T-helper 17 cell (primary cell): ENCODE measurements around the gene POLD2. TPM values are rescaled to one million over a fixed set of nuclear protein-coding genes. Genes with fewer than 3 reads are reported as not detected.
"Not testable (repeated sequence)": the region's sequence is repeated elsewhere in the genome, so short reads cannot be mapped to it uniquely, and the experiment has no call there.

Experiments
- ATAC-seq: fragments of 150-1000 bp; cut with Tn5 transposase; 2 replicates; pipeline ENCODE4 v1.10.0; 2021; ENCODE audit warnings: mild to moderate bottlenecking, moderate library complexity
- DNase-seq, 3 donors: peaks; one replicate each; pipeline versions ENCODE4 v3.0.0 to v3.0.0-alpha.2; 2020 to 2021
- H3K9me3 ChIP-seq: one replicate; pipeline ENCODE4 v1.7.0; 2013; ENCODE audit warnings: low read length, mild to moderate bottlenecking; ENCODE audit not compliant: control insufficient read depth, poor library complexity, severe bottlenecking
- H3K27ac Mint-ChIP-seq: one replicate; pipeline ENCODE4 v1.8.0; 2022; ENCODE audit warnings: mild to moderate bottlenecking, moderate library complexity, mixed read lengths
- H3K27me3 Mint-ChIP-seq: one replicate; pipeline ENCODE4 v1.8.0; 2022; ENCODE audit warnings: mixed read lengths
- H3K36me3 Mint-ChIP-seq: one replicate; pipeline ENCODE4 v1.8.0; 2022; ENCODE audit warnings: low read depth, mixed read lengths
- H3K4me1 Mint-ChIP-seq: one replicate; pipeline ENCODE4 v1.8.0; 2022; ENCODE audit warnings: mild to moderate bottlenecking, mixed read lengths
- H3K4me3 Mint-ChIP-seq: one replicate; pipeline ENCODE4 v1.8.0; 2022; ENCODE audit warnings: mild to moderate bottlenecking, moderate library complexity, mixed read lengths
- total RNA-seq, 4 donors: library from RNA in 2 of 4; stranded (reverse) in 2 of 4; gene quantifications; one replicate each; pipeline ENCODE4 v1.2.3 and lab custom pipeline; 2022 to 2026

The POLD2 gene
- total RNA-seq, 2 donors from 2014 or later, result 46.3 to 53.3 TPM

DNA sequence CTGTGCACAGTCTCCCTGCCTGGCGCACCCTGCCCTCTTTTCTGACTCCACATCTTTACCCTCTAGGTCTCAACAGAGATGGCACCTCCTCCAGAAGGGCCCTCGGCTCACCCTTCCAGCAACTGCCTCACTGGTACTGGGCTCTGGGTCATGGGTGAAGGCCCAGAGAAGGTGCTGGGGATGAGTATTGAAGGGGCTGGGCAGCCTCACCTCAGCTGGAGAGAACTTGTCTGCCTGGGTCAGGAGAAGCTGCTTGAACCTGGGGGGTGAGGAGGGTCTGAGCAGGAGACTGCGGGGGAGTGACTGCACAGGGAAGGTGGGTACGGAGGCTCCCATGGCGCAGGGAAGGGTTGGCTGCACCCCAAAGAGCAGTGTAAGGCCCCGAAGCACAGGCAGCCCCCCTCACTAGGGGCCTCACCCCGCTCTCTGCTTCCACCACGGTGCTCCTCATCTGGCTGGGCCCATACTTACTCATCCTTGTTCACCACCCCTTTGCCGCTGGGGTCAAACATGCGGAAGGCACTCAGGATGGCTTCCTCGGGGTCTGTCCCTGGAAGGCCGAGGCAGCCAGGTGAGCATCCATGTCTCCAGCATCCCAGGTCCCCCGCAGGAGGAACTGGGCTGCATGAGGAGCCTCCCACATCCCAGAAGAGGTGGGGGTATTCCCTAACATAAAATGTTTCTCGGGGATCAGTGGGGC, 16.1 kb upstream of the POLD2 start:
- no peak for DNase-seq

DNA sequence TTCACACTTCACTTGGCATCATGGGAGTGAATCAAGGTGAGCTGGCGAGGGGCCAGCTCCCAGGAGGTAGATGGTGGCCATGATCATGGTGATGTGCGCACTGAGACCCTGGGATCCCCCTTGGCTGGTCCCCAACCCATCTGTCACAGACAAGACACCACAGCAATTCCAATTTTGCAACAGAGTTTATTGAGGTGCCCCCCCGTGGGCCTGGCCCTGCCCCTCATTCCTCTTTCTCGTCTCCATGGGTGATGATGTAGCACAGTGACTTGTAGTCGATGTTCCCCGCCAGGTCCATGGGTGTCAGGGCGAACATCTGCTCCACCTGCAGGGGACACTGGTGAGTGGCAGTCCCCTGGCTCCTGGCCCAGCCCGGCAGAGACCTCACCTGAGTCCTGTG, 15.3 kb upstream of the POLD2 start:
- Mint-ChIP-seq H3K36me3 (no peaks in the 10 kb centered on the region), H3K4me1 (no peaks in the 10 kb centered on the region), H3K4me3 (no peak overlapping the region), H3K27ac (no peak overlapping the region), H3K27me3 (peaks cover 16% of the 10 kb centered on the region)
- H3K9me3 ChIP-seq, result no peaks in the 10 kb centered on the region
- DNase-seq, result no peak
- ATAC-seq, result no peak

More for the DNA sequence above, 16.1 kb upstream of the POLD2 start:
- Mint-ChIP-seq H3K4me1 (no peaks in the 10 kb centered on the region), H3K27ac (no peak overlapping the region), H3K4me3 (no peak overlapping the region), H3K27me3 (peaks cover 11% of the 10 kb centered on the region), H3K36me3 (no peaks in the 10 kb centered on the region)
- ATAC-seq, result no peak
- no peaks in the 10 kb centered on the region for H3K9me3 ChIP-seq

DNA sequence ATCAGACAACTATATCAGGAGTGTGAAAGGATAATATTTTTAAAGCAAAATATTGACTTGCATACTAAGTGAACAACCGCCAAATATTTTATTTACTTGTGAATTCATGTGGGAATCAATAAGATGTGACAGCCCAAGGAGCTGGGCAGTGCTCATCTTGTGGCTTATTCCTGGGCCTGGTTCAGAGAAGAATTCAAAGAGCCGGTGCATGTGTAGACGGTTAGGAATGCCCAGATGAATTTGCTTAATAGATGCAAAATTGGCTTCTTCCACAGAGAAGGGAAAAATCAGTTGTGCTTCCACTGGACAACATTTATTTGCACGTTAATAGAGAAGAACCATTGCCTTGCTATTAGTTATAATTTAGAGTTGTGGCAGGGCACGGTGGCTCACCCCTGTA, 13.4 kb upstream of the POLD2 start:
- H3K36me3 Mint-ChIP-seq, result no peaks in the 10 kb centered on the region
- no peak overlapping the region for H3K27ac Mint-ChIP-seq
- H3K4me3 Mint-ChIP-seq, result no peak overlapping the region
- peaks cover 24% of the 10 kb centered on the region for H3K27me3 Mint-ChIP-seq
- DNase-seq (no peak), ATAC-seq (no peak)
- peaks cover 3% of the 10 kb centered on the region for H3K4me1 Mint-ChIP-seq
- no peaks in the 10 kb centered on the region for H3K9me3 ChIP-seq

DNA sequence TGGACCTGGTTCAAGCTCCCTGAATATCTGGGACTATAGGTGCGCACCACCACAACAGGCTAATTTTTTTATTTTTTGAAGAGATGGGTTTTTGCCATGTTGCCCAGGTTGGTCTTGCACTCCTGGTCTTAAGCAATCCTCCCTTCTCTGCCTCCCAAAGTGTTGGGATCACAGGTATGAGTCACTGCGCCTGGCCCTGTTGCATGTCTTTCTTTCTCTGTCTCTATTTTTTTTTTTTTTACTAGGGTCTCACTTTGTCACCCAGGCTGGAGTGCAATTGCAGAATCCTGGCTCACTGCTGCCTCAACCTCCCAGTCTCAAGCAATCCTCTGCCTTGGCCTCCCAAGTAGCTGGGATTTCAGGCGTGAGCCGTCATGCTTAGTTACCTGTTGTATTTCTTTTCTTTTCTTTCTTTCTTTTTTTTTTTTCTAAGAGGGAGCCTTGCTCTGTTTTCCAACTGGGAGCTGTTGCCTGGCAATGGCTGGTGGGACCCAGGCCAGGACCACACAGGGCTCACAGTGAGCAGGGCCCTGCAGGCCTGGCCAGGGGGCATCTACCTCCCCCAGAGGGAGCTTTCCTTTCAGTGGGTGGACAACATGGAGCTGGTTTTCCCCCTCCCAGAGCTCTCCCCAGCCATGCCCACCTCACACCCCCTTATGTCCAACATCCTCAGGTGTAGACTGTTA, 11.7 kb upstream of the POLD2 start:
- Mint-ChIP-seq H3K27ac (no peak overlapping the region), H3K27me3 (peaks cover 26% of the 10 kb centered on the region), H3K36me3 (no peaks in the 10 kb centered on the region), H3K4me3 (no peak overlapping the region), H3K4me1 (peaks cover 3% of the 10 kb centered on the region)
- ATAC-seq (no peak), DNase-seq (no peak)
- H3K9me3 ChIP-seq, result no peaks in the 10 kb centered on the region

DNA sequence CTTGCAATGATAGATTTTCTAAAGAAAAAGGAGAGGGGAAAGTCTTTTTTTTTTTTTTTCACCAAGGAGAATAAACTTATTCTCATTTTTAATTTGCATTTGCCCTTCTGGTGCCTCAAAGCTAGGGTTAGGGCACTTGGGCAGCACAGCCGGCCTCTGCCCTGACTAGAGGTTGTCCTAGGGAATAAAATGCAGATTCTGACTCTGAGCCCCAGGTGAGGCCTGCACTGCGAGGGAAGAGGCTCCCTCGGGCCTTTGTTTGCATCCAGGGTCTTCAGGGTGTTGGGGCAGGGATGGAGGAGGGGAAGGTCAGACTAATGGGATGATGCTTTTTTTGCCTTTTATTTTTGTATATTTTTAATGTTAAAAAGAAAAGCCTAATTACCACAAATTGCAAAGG, 9.9 kb upstream of the POLD2 start:
- H3K4me1 Mint-ChIP-seq, result peaks cover 3% of the 10 kb centered on the region
- H3K9me3 ChIP-seq, result no peaks in the 10 kb centered on the region
- DNase-seq (no peak), ATAC-seq (no peak)
- H3K4me3 Mint-ChIP-seq, result no peak overlapping the region
- H3K36me3 Mint-ChIP-seq, result no peaks in the 10 kb centered on the region
- no peak overlapping the region for H3K27ac Mint-ChIP-seq
- peaks cover 26% of the 10 kb centered on the region for H3K27me3 Mint-ChIP-seq

DNA sequence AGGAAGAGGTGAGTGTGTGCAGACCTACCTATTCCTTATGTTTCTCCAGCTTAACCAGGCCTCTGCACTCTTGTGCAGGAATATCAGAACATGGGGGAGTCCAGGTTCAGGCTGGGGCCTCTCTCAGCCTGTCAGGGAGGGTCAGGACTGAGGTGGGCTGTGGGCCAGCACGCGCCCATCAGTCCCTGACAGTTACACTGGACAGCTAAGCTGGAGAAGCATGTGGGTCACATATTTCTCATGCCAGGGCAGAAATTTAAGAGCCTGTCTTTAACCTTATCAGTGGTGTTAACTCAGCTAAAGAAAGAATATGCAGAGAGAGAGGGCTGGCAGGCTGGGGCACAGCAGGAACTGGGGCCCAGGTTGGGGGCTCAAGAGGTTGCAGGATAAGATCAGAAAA, 8.7 kb upstream of the POLD2 start:
- H3K27me3 Mint-ChIP-seq, result peaks cover 22% of the 10 kb centered on the region
- no peak for DNase-seq
- H3K4me1 Mint-ChIP-seq, result peaks cover 3% of the 10 kb centered on the region
- ATAC-seq, result no peak
- H3K36me3 Mint-ChIP-seq, result no peaks in the 10 kb centered on the region
- H3K9me3 ChIP-seq, result no peaks in the 10 kb centered on the region
- no peak overlapping the region for H3K27ac Mint-ChIP-seq
- H3K4me3 Mint-ChIP-seq, result no peak overlapping the region

DNA sequence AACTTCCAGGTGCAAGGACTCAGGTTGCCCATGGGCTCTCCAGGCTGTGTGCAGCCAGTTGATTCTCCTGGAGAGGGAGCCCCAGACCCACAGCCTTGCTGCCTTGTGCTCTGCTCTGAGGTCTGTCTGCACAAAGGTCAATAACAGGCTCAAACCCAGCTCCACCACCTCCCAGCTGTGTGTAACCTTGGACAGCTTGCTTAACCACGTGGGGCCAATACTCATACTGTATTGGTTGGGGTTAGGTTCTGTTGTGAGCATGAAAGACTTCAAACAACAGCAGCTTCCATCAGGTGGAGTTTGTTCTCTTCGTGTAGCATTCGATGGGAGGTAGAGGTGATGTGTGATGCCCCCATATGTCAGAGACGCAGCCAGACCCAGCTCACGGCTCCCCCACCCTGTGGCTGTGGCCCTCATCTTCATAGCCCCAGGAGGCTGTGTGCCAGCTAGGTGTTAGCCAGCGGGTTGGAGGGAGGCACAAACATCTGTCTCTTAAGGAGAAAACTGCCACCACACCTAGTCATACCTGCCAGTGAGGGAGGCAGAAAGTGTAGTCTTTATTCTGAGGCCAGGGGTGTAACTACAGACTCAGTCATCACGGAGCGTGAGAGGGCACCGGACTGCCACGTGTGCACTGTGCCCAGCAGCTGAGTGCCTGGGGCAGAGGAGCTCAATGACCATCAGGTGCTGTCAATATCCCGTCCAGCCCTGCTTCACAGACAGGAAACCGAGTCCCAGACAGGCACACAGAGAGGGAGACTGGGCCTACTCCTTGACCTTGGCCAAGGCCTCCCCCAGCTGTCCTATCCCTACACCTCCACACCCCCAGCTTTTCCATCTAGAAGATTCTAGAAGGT, 8.1 kb upstream of the POLD2 start:
- no peaks in the 10 kb centered on the region for H3K9me3 ChIP-seq
- no peak overlapping the region for H3K27ac Mint-ChIP-seq
- peaks cover 3% of the 10 kb centered on the region for H3K4me1 Mint-ChIP-seq
- H3K4me3 Mint-ChIP-seq, result no peak overlapping the region
- no peak for DNase-seq
- H3K27me3 Mint-ChIP-seq, result peaks cover 22% of the 10 kb centered on the region
- ATAC-seq, result no peak
- H3K36me3 Mint-ChIP-seq, result no peaks in the 10 kb centered on the region

DNA sequence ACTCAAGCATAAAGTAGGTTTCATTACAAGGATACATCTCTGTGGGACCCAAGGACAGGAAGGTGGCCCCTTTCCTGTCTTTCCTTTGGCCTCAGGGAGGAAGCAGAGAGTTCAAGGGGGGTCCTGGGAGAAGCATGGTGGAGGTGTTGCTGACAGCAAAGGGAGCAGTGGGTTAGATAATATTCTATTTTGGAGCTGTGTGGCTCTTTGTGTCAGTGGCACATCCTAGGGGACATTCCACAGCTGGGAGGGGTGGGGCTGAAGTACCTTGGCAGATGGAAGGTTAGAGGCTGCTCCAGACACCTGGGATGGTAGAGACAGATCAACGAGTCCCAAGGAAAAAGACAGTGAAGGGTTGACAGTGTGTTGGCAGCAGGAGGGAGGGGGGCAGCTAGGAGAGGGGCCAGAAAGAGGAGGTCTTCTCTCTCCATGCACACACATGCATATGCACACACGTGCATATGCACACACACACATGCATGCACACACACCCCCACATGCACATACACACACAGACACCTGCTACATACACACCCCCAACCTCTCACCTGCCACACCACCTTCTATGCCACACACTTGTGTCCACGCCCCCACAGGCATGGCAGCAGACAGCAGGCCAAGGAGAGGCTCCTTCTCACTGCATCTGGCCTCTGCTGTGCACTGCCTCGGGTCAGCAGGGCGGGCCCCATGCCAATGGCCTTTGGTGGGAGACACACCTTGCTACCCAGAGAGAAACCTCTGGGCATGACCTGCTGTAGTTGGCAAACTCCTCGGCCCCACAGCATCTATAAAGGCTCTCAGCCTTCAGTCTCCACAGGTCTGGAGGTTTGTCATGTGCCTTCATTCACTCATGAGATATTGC, 5.6 kb upstream of the POLD2 start:
- Mint-ChIP-seq H3K36me3 (no peaks in the 10 kb centered on the region), H3K27me3 (peaks cover 10% of the 10 kb centered on the region), H3K27ac (peak overlapping the region; percentile 60), H3K4me3 (no peak overlapping the region), H3K4me1 (peaks cover 5% of the 10 kb centered on the region)
- DNase-seq, result no peak
- no peak for ATAC-seq
- no peaks in the 10 kb centered on the region for H3K9me3 ChIP-seq

DNA sequence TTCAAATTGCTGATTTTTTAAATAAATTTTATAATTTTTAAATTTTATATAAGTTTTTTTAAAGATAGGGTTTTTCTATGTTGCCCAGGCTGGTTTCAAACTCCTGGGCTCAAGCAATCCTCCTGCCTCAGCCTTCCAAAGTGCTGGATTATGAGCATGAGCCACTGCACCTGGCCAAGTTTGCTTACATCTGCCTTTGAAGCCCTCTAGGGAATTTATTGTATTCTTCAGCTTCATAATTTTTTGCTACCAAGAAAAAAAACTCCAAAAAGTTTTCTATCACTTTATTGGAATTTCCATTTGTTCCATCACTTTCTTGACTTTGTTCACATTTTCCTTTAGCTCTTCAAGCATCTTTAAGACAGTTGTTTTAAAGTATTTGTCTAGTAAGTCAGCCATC, 3.8 kb upstream of the POLD2 start:
- ATAC-seq, result no peak
- peaks cover 6% of the 10 kb centered on the region for H3K27me3 Mint-ChIP-seq
- no peaks in the 10 kb centered on the region for H3K36me3 Mint-ChIP-seq

DNA sequence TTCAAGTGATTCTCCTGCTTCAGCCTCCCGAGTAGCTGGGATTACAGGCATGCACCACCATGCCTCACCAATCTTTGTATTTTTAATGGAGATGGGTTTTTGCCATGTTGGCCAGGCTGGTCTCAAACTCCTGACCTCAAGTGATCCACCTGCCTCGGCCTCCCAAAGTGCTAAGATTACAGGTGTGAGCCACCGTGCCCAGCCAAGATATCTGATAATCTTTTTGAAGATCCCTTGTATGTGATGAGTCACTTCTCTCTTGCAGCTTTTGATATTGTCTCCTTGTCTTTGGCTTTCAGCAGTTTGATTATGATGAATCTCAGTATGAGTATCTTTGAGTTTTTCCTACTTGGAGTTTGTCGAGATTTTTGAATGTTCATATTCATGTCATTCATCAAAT, 3.2 kb upstream of the POLD2 start:
- ATAC-seq, H3K27me3 Mint-ChIP-seq, H3K4me1 Mint-ChIP-seq, H3K9me3 ChIP-seq, H3K4me3 Mint-ChIP-seq, DNase-seq, H3K27ac Mint-ChIP-seq, H3K36me3 Mint-ChIP-seq: not testable (repeated sequence)

More for the DNA sequence above, 3.8 kb upstream of the POLD2 start:
- Mint-ChIP-seq H3K4me1 (peaks cover 10% of the 10 kb centered on the region), H3K4me3 (no peak overlapping the region), H3K27ac (peak overlapping the region; percentile 3)
- H3K9me3 ChIP-seq, result no peaks in the 10 kb centered on the region
- no peak for DNase-seq

DNA sequence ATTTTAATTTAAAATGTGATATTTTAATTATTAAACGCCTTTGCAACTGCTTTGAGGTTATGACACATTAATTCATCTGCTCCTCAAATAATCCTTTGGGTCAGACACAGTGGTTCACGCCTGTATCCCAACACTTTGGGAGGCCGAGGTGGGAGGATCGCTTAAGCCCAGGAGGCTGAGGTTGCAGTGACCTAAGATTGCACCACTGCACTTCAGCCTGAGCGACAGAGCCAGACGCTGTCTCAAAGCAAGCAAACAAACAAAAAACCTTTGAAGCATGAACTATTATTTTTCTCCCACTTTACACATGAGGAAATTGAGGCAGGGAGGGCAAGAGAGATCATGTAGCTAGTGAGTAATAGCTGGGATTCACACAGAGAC, 1.5 kb upstream of the POLD2 start:
- H3K4me3 Mint-ChIP-seq, result no peak overlapping the region
- ATAC-seq, result no peak
- H3K36me3 Mint-ChIP-seq, result no peaks in the 10 kb centered on the region
- no peak overlapping the region for H3K27ac Mint-ChIP-seq
- no peaks in the 10 kb centered on the region for H3K27me3 Mint-ChIP-seq
- H3K4me1 Mint-ChIP-seq, result peaks cover 11% of the 10 kb centered on the region
- DNase-seq, result no peak
- no peaks in the 10 kb centered on the region for H3K9me3 ChIP-seq

DNA sequence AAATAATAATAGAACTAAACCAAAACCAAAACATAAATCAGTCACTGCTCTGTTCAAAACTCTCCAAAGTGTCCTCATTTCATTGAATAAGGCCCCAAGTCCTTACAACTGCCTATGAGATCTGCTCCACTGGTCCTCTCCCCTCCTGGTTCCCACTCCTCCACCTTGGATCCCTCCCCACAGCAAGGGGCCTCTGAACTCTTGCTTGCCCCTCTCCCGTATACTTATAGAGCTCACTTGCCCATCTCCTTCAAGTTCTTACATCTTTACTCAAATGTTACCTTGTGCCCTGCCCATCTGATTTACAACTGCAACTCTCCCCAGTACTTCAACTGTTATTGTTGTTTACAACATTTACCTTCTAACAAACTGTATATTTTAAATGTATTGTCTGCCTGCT, 819 bp downstream of the POLD2 start:
- DNase-seq (no peak), ATAC-seq (no peak)
- Mint-ChIP-seq H3K4me3 (peak overlapping the region; percentile 96), H3K4me1 (peaks cover 14% of the 10 kb centered on the region), H3K36me3 (no peaks in the 10 kb centered on the region), H3K27me3 (no peaks in the 10 kb centered on the region), H3K27ac (peak overlapping the region; percentile 90)
- no peaks in the 10 kb centered on the region for H3K9me3 ChIP-seq
